GM23248 (cell line): ENCODE results near the gene PRICKLE2.

Experiments
- EZH2 ChIP-seq: fragments of 200-600 bp; sonication (generic); IDR thresholded peaks from 2 replicates; pipeline ENCODE4 v1.6.1; 2018; ENCODE audit warnings: antibody characterized with exemption, mild to moderate bottlenecking; ENCODE audit not compliant: insufficient read depth, poor library complexity, severe bottlenecking
- EZH2phosphoT487 ChIP-seq: fragments of 200-600 bp; sonication (generic); IDR thresholded peaks from 2 replicates; pipeline ENCODE4 v1.6.1; 2018; ENCODE audit warnings: antibody characterized with exemption, moderate library complexity, mild to moderate bottlenecking, low read depth; ENCODE audit not compliant: insufficient read depth

DNA sequence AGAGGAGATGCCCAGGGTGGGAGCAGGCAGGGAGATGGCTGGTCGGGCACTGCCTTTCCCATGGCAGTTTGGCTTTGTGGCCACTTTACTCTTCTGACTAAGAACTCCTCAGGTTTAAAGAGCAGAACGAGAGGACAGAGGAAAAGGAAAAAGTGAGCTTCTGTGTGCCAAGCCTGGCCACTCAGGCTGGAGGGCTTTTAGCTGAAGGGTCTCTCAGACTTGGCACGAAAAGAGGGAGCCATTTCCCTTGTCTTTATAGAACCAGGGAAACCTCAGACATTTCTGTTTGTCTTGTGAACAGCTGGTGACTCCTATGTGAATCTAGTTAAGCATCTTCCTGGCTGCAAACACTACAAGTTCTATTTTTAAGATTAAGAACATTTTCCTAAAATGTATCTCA, 178.7 kb downstream of the PRICKLE2 start:
- TF ChIP-seq EZH2 (no peak), EZH2phosphoT487 (no peak)
